Endothelial cell of umbilical vein (primary cell): ENCODE data around the gene ADCY3.

Experiments used
- EZH2 ChIP-seq: IDR thresholded peaks from 2 replicates; pipeline ENCODE4 v1.6.1; 2012; ENCODE audit warnings: borderline replicate concordance, low read depth, mild to moderate bottlenecking, moderate library complexity, low read length, inconsistent platforms; ENCODE audit not compliant: severe bottlenecking
- FOS ChIP-seq: IDR thresholded peaks from 2 replicates; pipeline ENCODE4 v1.6.1; 2011; ENCODE audit warnings: mild to moderate bottlenecking, low read length, moderate library complexity, borderline replicate concordance; ENCODE audit not compliant: insufficient read depth
- GATA2 ChIP-seq: IDR thresholded peaks from 2 replicates; pipeline ENCODE4 v1.7.0; 2011; ENCODE audit warnings: low read depth, mild to moderate bottlenecking, moderate library complexity, mixed read lengths, low read length; ENCODE audit not compliant: insufficient read length, insufficient read depth
- JUN ChIP-seq: IDR thresholded peaks from 2 replicates; pipeline ENCODE4 v1.6.1; 2011; ENCODE audit warnings: borderline replicate concordance, low read depth; ENCODE audit not compliant: insufficient read length, insufficient read depth
- MYC ChIP-seq: IDR thresholded peaks from one replicate; pipeline ENCODE4 v1.6.1; 2011; ENCODE audit warnings: mild to moderate bottlenecking, low read depth, low read length
- POLR2A ChIP-seq: IDR thresholded peaks from 2 replicates; pipeline ENCODE4 v1.6.1; 2012; ENCODE audit warnings: low read depth, mild to moderate bottlenecking, control low read depth, low read length
- POLR2AphosphoS5 ChIP-seq: IDR thresholded peaks from 2 replicates; pipeline ENCODE4 v1.6.1; 2012; ENCODE audit warnings: low read depth, mild to moderate bottlenecking, control low read depth, low read length, moderate library complexity; ENCODE audit not compliant: insufficient read depth
- TF ChIP-seq, protein P1 (sequence below), 2 donors: IDR thresholded peaks; 1 replicate in 1 of 2; 2 replicates in 1 of 2; pipeline ENCODE4 v1.5.1; 2011; ENCODE audit warnings: low read length in 2 of 2, mild to moderate bottlenecking in 2 of 2, moderate library complexity in 2 of 2, control low read depth in 1 of 2, inconsistent platforms in 1 of 2, low read depth in 1 of 2; ENCODE audit not compliant: insufficient read depth in 1 of 2; ENCODE audit errors: extremely low read depth in 1 of 2
- TF ChIP-seq, protein P2 (sequence below): IDR thresholded peaks from 2 replicates; pipeline ENCODE4 v1.6.1; 2011; ENCODE audit not compliant: insufficient read depth, insufficient read length

DNA sequence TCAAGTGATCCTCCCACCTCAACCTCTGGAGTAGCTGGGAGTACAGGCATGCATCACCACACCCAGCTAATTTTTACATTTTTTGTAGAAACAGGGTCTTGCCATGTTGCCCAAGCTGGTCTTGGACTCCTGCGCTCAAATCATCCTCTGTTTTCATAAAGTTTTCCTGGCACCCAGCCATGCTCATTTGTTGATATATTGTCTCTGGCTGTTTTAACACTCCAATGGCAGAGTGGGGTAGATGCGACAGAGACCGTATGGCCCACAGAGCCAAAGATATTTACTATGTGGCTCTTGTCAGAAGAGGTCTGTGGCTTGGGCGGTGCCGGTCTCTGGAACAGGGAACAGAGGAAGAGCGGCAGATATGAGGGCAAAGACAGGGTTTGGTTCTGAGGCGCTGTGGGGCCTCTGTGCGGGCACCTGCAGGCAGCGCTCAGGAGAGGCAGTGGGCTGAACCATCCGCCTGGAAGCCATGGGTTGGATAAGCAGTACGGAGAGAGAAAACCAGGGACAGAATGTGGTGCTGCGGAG is 76.6 kb downstream of the ADCY3 start:
- TF ChIP-seq, protein P1, sequence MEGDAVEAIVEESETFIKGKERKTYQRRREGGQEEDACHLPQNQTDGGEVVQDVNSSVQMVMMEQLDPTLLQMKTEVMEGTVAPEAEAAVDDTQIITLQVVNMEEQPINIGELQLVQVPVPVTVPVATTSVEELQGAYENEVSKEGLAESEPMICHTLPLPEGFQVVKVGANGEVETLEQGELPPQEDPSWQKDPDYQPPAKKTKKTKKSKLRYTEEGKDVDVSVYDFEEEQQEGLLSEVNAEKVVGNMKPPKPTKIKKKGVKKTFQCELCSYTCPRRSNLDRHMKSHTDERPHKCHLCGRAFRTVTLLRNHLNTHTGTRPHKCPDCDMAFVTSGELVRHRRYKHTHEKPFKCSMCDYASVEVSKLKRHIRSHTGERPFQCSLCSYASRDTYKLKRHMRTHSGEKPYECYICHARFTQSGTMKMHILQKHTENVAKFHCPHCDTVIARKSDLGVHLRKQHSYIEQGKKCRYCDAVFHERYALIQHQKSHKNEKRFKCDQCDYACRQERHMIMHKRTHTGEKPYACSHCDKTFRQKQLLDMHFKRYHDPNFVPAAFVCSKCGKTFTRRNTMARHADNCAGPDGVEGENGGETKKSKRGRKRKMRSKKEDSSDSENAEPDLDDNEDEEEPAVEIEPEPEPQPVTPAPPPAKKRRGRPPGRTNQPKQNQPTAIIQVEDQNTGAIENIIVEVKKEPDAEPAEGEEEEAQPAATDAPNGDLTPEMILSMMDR (IDR thresholded peaks at IDR 0.05; ENCODE audit: extremely low read depth in 1 of 2, insufficient read depth in 1 of 2, low read depth in 1 of 2, low read length in 2 of 2) = no peak
- TF ChIP-seq POLR2A = no peak
- no peak for TF ChIP-seq JUN
- TF ChIP-seq POLR2AphosphoS5 = no peak
- TF ChIP-seq EZH2 = no peak
- TF ChIP-seq, protein P2, sequence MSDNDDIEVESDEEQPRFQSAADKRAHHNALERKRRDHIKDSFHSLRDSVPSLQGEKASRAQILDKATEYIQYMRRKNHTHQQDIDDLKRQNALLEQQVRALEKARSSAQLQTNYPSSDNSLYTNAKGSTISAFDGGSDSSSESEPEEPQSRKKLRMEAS = no peak
- no peak for TF ChIP-seq GATA2
- TF ChIP-seq FOS = no peak
- TF ChIP-seq MYC = no peak
